K562 treated with DMSO at 1 percent for 48 hours (cell line): ENCODE results near the gene S100A7. TPM values are rescaled to one million over a fixed set of nuclear protein-coding genes. Genes with fewer than 3 reads are reported as not detected.

Experiments used
- total RNA-seq: library from RNA; unstranded; fragments of 300-600 nt; gene quantifications from 2 replicates; pipeline ENCODE4 v1.2.3, GENCODE V29; 2022; ENCODE audit warnings: low replicate concordance; ENCODE audit errors: extremely low read depth

The S100A7 gene
- total RNA-seq: not detected in 2 replicates

GRCh38 chr1:153460551-153460950 lies at the start of gene S100A7:
S100A7 (minus strand) TSS chr1:153460651; CDS start chr1:153459013, 1,638 bp downstream.

GRCh38 chr1:153415850-153416570 lies 44.4 kb downstream of the S100A7 start, which contains the start of gene S100A7A:
S100A7A (plus strand) TSS chr1:153416520; CDS start chr1:153418083, 1,563 bp downstream.

Other genes with a start within 250 kb of the S100A7 start
- gene PRR9, start 243.1 kb downstream of the S100A7 start, total RNA-seq: not detected in 2 replicates
- not detected in 2 replicates for gene LORICRIN, start 201.0 kb downstream of the S100A7 start, total RNA-seq
- gene PGLYRP3, start 147.7 kb downstream of the S100A7 start, total RNA-seq: not detected in 2 replicates
- gene PGLYRP4, start 111.8 kb downstream of the S100A7 start, total RNA-seq: not detected in 2 replicates
- not detected in 2 replicates for gene S100A9, start 102.8 kb downstream of the S100A7 start, total RNA-seq
- gene S100A12, start 85.0 kb downstream of the S100A7 start, total RNA-seq: not detected in 2 replicates
- not detected in 2 replicates for gene S100A8, start 69.6 kb downstream of the S100A7 start, total RNA-seq
- not detected in 2 replicates for gene S100A7A, start 44.1 kb downstream of the S100A7 start, total RNA-seq
- not detected in 2 replicates for gene S100A6, start 75.3 kb upstream of the S100A7 start, total RNA-seq
- not detected in 2 replicates for gene S100A5, start 80.3 kb upstream of the S100A7 start, total RNA-seq
- not detected in 2 replicates for gene S100A4, start 85.2 kb upstream of the S100A7 start, total RNA-seq
- not detected in 2 replicates for gene S100A3, start 88.6 kb upstream of the S100A7 start, total RNA-seq
- not detected in 2 replicates for gene S100A2, start 105.2 kb upstream of the S100A7 start, total RNA-seq
- gene S100A16, start 152.5 kb upstream of the S100A7 start, total RNA-seq: not detected in 2 replicates
- gene S100A14, start 155.7 kb upstream of the S100A7 start, total RNA-seq: not detected in 2 replicates
- not detected in 2 replicates for gene S100A13, start 166.9 kb upstream of the S100A7 start, total RNA-seq
- gene S100A1, start 167.8 kb upstream of the S100A7 start, total RNA-seq: not detected in 2 replicates
- not detected in 2 replicates for gene CHTOP, start 173.4 kb upstream of the S100A7 start, total RNA-seq
- not detected in 2 replicates for gene SNAPIN, start 198.1 kb upstream of the S100A7 start, total RNA-seq
- not detected in 2 replicates for gene ILF2, start 210.3 kb upstream of the S100A7 start, total RNA-seq
- gene NPR1, start 218.0 kb upstream of the S100A7 start, total RNA-seq: not detected in 2 replicates